ENCODE data around the gene ZFHX3. TPM values are rescaled to one million over a fixed set of nuclear protein-coding genes. Genes with fewer than 3 reads are reported as not detected.

Gene ZFHX3
- total and polyA plus RNA-seq, 3 donors from 2014 or later = 3.3 to 19.9 (median 15.7) TPM

- TF ChIP-seq POLR2A (IDR thresholded peaks at IDR 0.05) (no peak), CTCF (IDR thresholded peaks at IDR 0.05) (no peak)
- intact Hi-C loops (cut with DNase I; ENCODE audit: low total_unique reads) = no loop called here
- WGBS, 2 donors = 81 to 84% methylated on average over 3 of the region's 3 CpGs
- Histone ChIP-seq H3K4me1 (no peaks in the 10 kb centered on the region), H3K27me3 (no peaks in the 10 kb centered on the region), H3K36me3 (ENCODE audit: low read depth, missing control alignments) (no peaks in the 10 kb centered on the region), H3K27ac (no peak overlapping the region), H3K9me3 (no peaks in the 10 kb centered on the region), H3K4me3 (no peak overlapping the region)
- no peak for DNase-seq
Measured at GRCh38 chr16:72751076-72751475, 296.9 kb downstream of the ZFHX3 start.

- no peaks in the 10 kb centered on the region for H3K4me1 ChIP-seq
- no peaks in the 10 kb centered on the region for H3K9me3 ChIP-seq
- TF ChIP-seq POLR2A (IDR thresholded peaks at IDR 0.05) (no peak), CTCF (IDR thresholded peaks at IDR 0.05) (no peak)
- H3K4me3 ChIP-seq = no peak overlapping the region
- no peaks in the 10 kb centered on the region for H3K27me3 ChIP-seq
- no peak overlapping the region for H3K27ac ChIP-seq
- DNase-seq = no peak
- H3K36me3 ChIP-seq (ENCODE audit: low read depth, missing control alignments) = no peaks in the 10 kb centered on the region
- intact Hi-C loops (cut with DNase I; ENCODE audit: low total_unique reads) = no loop called here
Measured at GRCh38 chr16:72749091-72749490, 298.8 kb downstream of the ZFHX3 start.

DNA sequence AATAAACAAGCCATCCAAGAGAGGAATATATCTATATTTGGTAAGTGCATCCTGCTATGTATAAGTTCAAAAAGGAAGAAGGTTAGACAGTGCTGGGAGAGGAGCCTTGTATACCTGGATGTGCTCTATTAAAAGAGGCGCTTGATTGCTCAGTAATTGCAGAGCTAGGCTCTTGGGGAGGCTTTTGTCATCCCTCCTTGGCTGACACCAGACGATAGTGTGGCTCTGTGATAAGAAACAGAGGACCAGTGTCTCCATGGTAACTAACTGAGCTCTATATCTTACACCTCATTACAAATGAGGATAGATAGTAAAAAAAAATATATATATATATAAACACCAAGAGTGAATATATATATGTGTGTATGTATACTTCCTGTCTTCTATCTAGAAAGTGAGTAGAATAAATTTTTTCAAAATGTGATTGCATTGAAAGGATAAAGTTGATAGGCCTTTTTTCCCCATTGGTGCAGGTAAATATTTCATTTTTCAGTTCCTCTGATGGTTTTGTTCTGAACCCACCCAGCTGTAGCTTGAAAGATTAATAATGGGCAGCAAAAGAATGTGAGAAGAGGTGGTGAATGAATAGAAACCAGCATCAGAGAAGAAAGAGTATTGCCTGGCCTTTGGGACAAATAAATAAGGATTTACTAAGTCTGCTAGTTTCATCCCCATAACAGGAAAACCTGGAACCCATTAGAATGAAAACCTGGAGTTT lies 303.7 kb downstream of the ZFHX3 start:
- H3K4me1 ChIP-seq = no peaks in the 10 kb centered on the region
- WGBS, 2 donors = 75 to 86% methylated on average over 2 of the region's 2 CpGs
- H3K27me3 ChIP-seq = no peaks in the 10 kb centered on the region
- no peaks in the 10 kb centered on the region for H3K9me3 ChIP-seq
- no peak for DNase-seq
- H3K4me3 ChIP-seq = no peak overlapping the region
- no peaks in the 10 kb centered on the region for H3K36me3 ChIP-seq (ENCODE audit: low read depth, missing control alignments)
- H3K27ac ChIP-seq = no peak overlapping the region
- TF ChIP-seq POLR2A (IDR thresholded peaks at IDR 0.05) (no peak), CTCF (IDR thresholded peaks at IDR 0.05) (no peak)
- intact Hi-C loops (cut with DNase I; ENCODE audit: low total_unique reads) = no loop called here

DNA sequence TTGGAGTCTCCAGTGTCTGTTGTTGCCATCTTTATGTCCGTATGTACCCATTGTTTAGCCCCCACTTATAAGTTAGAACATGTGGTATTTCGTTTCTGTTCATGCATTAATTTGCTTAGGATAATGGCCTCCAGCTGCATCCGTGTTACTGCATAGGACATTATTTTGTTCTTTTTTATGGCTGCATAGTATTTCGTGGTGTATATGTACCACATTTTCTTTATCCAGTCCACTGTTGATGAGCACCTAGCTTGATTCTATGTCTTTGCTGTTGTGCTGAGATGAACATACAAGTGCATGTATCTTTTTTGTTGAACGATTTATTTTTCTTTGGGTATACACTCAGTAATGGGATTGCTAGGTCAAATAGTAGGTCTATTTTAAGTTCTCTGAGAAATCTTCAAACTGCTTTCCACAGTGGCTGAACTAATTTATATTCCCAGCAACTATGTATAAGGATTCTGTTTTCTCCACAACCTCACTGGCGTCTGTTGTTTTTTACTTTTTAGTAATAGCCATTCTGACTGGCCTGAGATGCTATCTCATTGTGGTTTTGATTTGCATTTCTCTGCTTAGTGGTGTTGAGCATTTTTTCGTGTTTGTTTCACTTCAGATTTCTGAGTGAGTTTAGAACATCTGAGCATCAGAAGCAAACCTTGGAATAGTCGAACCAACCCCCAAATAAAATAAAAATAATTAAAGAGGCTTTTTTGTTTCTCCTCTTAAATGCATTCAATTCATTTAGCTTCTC lies 304.7 kb downstream of the ZFHX3 start:
- H3K4me3 ChIP-seq = no peak overlapping the region
- H3K9me3 ChIP-seq = no peaks in the 10 kb centered on the region
- H3K27me3 ChIP-seq = no peaks in the 10 kb centered on the region
- no peaks in the 10 kb centered on the region for H3K36me3 ChIP-seq (ENCODE audit: low read depth, missing control alignments)
- no peak overlapping the region for H3K27ac ChIP-seq
- TF ChIP-seq POLR2A (IDR thresholded peaks at IDR 0.05) = no peak
- 93% methylated on average over 8 of the region's 8 CpGs for WGBS, 2 donors
- H3K4me1 ChIP-seq = no peaks in the 10 kb centered on the region
- no peak for DNase-seq
- intact Hi-C loops (cut with DNase I; ENCODE audit: low total_unique reads) = no loop called here

DNA sequence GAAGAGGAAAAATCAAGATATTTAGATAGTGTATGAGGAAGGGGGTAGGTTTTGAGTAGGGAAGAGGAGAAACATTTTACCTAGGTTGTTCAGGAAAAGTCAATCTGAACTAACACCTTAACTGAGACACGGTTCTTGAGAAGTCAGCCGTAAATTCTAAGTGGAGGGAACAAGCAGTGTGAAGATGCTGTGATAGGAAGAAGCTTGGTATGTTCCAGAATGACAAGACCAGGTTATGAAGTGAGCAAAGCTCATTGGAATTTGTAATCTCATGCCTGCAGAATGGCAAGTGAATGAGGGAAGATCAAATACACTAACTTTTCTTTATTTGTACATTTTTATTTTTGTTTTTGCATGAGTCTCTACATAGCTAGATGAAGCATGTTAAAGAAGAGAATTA lies 307.6 kb downstream of the ZFHX3 start:
- Histone ChIP-seq H3K27me3 (no peaks in the 10 kb centered on the region), H3K4me3 (no peak overlapping the region), H3K27ac (no peak overlapping the region), H3K4me1 (no peaks in the 10 kb centered on the region), H3K36me3 (ENCODE audit: low read depth, missing control alignments) (no peaks in the 10 kb centered on the region), H3K9me3 (no peaks in the 10 kb centered on the region)
- DNase-seq = no peak
- intact Hi-C loops (cut with DNase I; ENCODE audit: low total_unique reads) = no loop called here
- 75% methylated on average over 2 of the region's 2 CpGs for WGBS, 2 donors
- no peak for TF ChIP-seq CTCF (IDR thresholded peaks at IDR 0.05)

Data from testis (tissue), 3 donors.